ENCODE measurements around the gene TIMP4.

DNA sequence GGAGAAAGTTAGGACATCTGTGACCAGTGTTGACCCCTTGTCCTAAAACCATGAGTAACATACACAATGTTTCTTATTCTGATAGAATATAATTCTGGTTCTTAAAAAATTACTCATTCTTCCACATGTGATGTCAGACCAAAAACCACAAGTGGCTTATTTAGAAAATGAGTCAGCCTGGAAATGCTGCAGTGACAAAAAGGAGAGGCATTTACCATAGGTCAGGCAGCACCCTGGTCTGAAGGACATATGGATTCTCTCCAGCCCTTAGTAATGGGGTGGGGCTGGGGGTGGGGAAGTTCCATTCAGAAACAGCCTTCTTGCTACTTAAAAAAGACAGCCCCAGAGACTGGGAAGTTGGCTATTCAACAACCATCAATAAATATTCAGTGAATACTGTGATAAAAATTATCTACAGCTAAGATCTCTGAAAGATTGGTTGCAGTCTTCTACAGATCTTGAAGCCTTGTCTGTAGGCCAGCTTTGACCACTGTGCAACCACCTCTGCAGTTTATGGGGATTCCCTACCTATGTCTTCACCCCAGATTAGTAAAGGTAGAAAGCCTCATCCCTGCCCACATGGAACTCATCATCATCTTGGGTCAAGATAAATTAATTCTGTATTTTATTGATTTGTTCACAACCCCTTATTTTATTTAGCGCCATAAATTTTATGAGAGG lies 34.9 kb upstream of the TIMP4 start:
- TF ChIP-seq EP300 (IDR thresholded peaks at IDR 0.05; ENCODE audit: borderline replicate concordance) (0 out of 2 replicates have a peak, but pooled peaks have one; percentile 10), TAF1 (IDR thresholded peaks at IDR 0.05; ENCODE audit: low read depth) (no peak), CREB1 (IDR thresholded peaks at IDR 0.05; ENCODE audit: low read depth) (no peak), YY1 (IDR thresholded peaks at IDR 0.05; ENCODE audit: low read depth) (no peak), EGR1 (IDR thresholded peaks at IDR 0.05) (no peak), ZBTB7A (IDR thresholded peaks at IDR 0.05; ENCODE audit: low read depth) (no peak)
- TF ChIP-seq, protein P1, sequence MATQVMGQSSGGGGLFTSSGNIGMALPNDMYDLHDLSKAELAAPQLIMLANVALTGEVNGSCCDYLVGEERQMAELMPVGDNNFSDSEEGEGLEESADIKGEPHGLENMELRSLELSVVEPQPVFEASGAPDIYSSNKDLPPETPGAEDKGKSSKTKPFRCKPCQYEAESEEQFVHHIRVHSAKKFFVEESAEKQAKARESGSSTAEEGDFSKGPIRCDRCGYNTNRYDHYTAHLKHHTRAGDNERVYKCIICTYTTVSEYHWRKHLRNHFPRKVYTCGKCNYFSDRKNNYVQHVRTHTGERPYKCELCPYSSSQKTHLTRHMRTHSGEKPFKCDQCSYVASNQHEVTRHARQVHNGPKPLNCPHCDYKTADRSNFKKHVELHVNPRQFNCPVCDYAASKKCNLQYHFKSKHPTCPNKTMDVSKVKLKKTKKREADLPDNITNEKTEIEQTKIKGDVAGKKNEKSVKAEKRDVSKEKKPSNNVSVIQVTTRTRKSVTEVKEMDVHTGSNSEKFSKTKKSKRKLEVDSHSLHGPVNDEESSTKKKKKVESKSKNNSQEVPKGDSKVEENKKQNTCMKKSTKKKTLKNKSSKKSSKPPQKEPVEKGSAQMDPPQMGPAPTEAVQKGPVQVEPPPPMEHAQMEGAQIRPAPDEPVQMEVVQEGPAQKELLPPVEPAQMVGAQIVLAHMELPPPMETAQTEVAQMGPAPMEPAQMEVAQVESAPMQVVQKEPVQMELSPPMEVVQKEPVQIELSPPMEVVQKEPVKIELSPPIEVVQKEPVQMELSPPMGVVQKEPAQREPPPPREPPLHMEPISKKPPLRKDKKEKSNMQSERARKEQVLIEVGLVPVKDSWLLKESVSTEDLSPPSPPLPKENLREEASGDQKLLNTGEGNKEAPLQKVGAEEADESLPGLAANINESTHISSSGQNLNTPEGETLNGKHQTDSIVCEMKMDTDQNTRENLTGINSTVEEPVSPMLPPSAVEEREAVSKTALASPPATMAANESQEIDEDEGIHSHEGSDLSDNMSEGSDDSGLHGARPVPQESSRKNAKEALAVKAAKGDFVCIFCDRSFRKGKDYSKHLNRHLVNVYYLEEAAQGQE (IDR thresholded peaks at IDR 0.05; ENCODE audit: low read depth) = no peak

All from Ishikawa (cell line).